HEK293 (cell line): ENCODE measurements around the gene FRMD4A.
"Not testable (repeated sequence)": the region's sequence is repeated elsewhere in the genome, so short reads cannot be mapped to it uniquely, and the experiment has no call there.

Experiments used
- CTCF ChIA-PET: fragments of 350-600 bp; formaldehyde crosslinking; extraction: SDS; loops from one replicate; lab custom pipeline; 2021; ENCODE audit warnings: antibody characterized with exemption; lab: Yijun Ruan, JAX
- POLR2A ChIA-PET: fragments of 300-600 bp; formaldehyde crosslinking; extraction: SDS; loops from one replicate; lab custom pipeline; 2020; ENCODE audit warnings: antibody characterized with exemption, inconsistent platforms; lab: Yijun Ruan, JAX
- H3K27ac ChIP-seq: fragments of 200-500 bp; sonication (Bioruptor generic); 2 replicates; pipeline ENCODE4 v1.5.1; 2014; ENCODE audit warnings: low read depth, low read length, control low read depth, inconsistent platforms; ENCODE audit errors: extremely low read depth
- H3K36me3 ChIP-seq, 2 experiments: fragments of 200-500 bp in 1 of 2; sonication (Bioruptor generic) in 1 of 2; 1 replicate in 1 of 2; 2 replicates in 1 of 2; pipeline ENCODE4 v1.5.1; 2014 to 2017; ENCODE audit warnings: inconsistent platforms in 2 of 2, low read length in 2 of 2; ENCODE audit not compliant: control insufficient read depth in 2 of 2, insufficient read depth in 1 of 2
- H3K4me1 ChIP-seq: fragments of 200-500 bp; sonication (Bioruptor generic); 2 replicates; pipeline ENCODE4 v1.5.1; 2014; ENCODE audit warnings: mild to moderate bottlenecking, low read length, inconsistent platforms; ENCODE audit not compliant: control insufficient read depth, insufficient read depth
- H3K4me3 ChIP-seq: 2 replicates; pipeline ENCODE4 v1.5.1; 2011; ENCODE audit warnings: low read depth, mild to moderate bottlenecking, control low read depth, low read length, moderate library complexity
- H3K9me3 ChIP-seq: fragments of 200-500 bp; sonication (Bioruptor generic); 2 replicates; pipeline ENCODE4 v1.5.1; 2014; ENCODE audit warnings: low read depth, low read length, inconsistent platforms; ENCODE audit not compliant: control insufficient read depth, insufficient read depth
- PRDM10 ChIP-seq: fragments of 450-650 bp; formaldehyde crosslinking; IDR thresholded peaks from 2 replicates; pipeline ENCODE4 v1.5.1; 2016; ENCODE audit warnings: missing biosample characterization, missing genetic modification characterization
- PRDM2 ChIP-seq: fragments of 450-650 bp; formaldehyde crosslinking; IDR thresholded peaks from 2 replicates; pipeline ENCODE4 v1.5.1; 2016; ENCODE audit warnings: missing biosample characterization, missing genetic modification characterization, borderline replicate concordance
- ZBTB20 ChIP-seq: fragments of 450-650 bp; formaldehyde crosslinking; IDR thresholded peaks from 2 replicates; pipeline ENCODE4 v1.5.1; 2016; ENCODE audit warnings: missing biosample characterization, missing genetic modification characterization
- ZFP69B ChIP-seq: fragments of 450-650 bp; formaldehyde crosslinking; IDR thresholded peaks from 2 replicates; pipeline ENCODE4 v1.5.1; 2016; ENCODE audit warnings: missing biosample characterization, missing genetic modification characterization
- ZNF112 ChIP-seq: fragments of 450-650 bp; formaldehyde crosslinking; IDR thresholded peaks from 2 replicates; pipeline ENCODE4 v1.5.0; 2017; ENCODE audit warnings: missing biosample characterization, missing genetic modification characterization
- ZNF146 ChIP-seq: fragments of 450-650 bp; formaldehyde crosslinking; IDR thresholded peaks from 2 replicates; pipeline ENCODE4 v1.5.1; 2016; ENCODE audit warnings: missing biosample characterization, missing genetic modification characterization
- ZNF211 ChIP-seq: fragments of 450-650 bp; formaldehyde crosslinking; IDR thresholded peaks from 2 replicates; pipeline ENCODE4 v1.5.1; 2016; ENCODE audit warnings: low read depth, missing biosample characterization, missing genetic modification characterization
- ZNF221 ChIP-seq: fragments of 450-650 bp; formaldehyde crosslinking; IDR thresholded peaks from 2 replicates; pipeline ENCODE4 v1.5.1; 2017; ENCODE audit warnings: missing biosample characterization, missing genetic modification characterization, borderline replicate concordance
- ZNF302 ChIP-seq: fragments of 450-650 bp; formaldehyde crosslinking; IDR thresholded peaks from 2 replicates; pipeline ENCODE4 v1.5.1; 2016; ENCODE audit warnings: missing biosample characterization, missing genetic modification characterization, low read depth
- ZNF354C ChIP-seq: fragments of 450-650 bp; formaldehyde crosslinking; IDR thresholded peaks from 2 replicates; pipeline ENCODE4 v1.5.1; 2016; ENCODE audit warnings: missing biosample characterization, missing genetic modification characterization, low read depth, borderline replicate concordance
- ZNF510 ChIP-seq: fragments of 450-650 bp; formaldehyde crosslinking; IDR thresholded peaks from 2 replicates; pipeline ENCODE4 v1.5.1; 2018; ENCODE audit warnings: mild to moderate bottlenecking, missing genetic modification characterization, missing biosample characterization; ENCODE audit not compliant: insufficient replicate concordance
- ZNF530 ChIP-seq: fragments of 450-650 bp; formaldehyde crosslinking; IDR thresholded peaks from 2 replicates; pipeline ENCODE4 v1.5.1; 2016; ENCODE audit warnings: low read depth, missing biosample characterization, missing genetic modification characterization
- ZNF555 ChIP-seq: fragments of 450-650 bp; formaldehyde crosslinking; conservative IDR thresholded peaks from 2 replicates; pipeline ENCODE4 v1.5.1; 2017; ENCODE audit warnings: missing biosample characterization, mild to moderate bottlenecking, missing genetic modification characterization, inconsistent platforms
- ZNF580 ChIP-seq: fragments of 450-650 bp; formaldehyde crosslinking; IDR thresholded peaks from 2 replicates; pipeline ENCODE4 v1.5.1; 2016; ENCODE audit warnings: missing biosample characterization, missing genetic modification characterization
- ZNF747 ChIP-seq: fragments of 450-650 bp; formaldehyde crosslinking; IDR thresholded peaks from 2 replicates; pipeline ENCODE4 v1.5.1; 2016; ENCODE audit warnings: missing biosample characterization, missing genetic modification characterization

FRMD4A gene

GRCh38 chr10:13831711-13832141 lies 499.0 kb downstream of the FRMD4A start (continued):
- no peak for TF ChIP-seq ZNF211

GRCh38 chr10:13830385-13830784 lies 500.3 kb downstream of the FRMD4A start:
- Histone ChIP-seq H3K9me3 (no peaks in the 10 kb centered on the region), H3K4me1 (peaks cover 6% of the 10 kb centered on the region), H3K36me3 (no peaks in the 10 kb centered on the region), H3K27ac (no peak overlapping the region), H3K4me3 (no peak overlapping the region)
- TF ChIP-seq ZBTB20 (tag by site-specific recombination) (no peak), ZNF747 (tag by site-specific recombination) (no peak), ZNF354C (tag by site-specific recombination) (no peak), ZNF146 (tag by site-specific recombination) (no peak)
- CTCF ChIA-PET, result interaction anchor here (1.5 kb wide), 1 partner anchor 43 kb away, joined by 5 read pairs; no protein-coding TSS in a partner anchor
- POLR2A ChIA-PET, result no interaction called here

- H3K4me3 ChIP-seq, result no peak overlapping the region
- CTCF ChIA-PET, result no interaction called here
- no peak overlapping the region for H3K27ac ChIP-seq
- H3K36me3 ChIP-seq, result no peaks in the 10 kb centered on the region
- no peaks in the 10 kb centered on the region for H3K9me3 ChIP-seq
- TF ChIP-seq ZNF555 (tag by site-specific recombination) (no peak), ZBTB20 (tag by site-specific recombination) (no peak)
- H3K4me1 ChIP-seq, result peaks cover 6% of the 10 kb centered on the region
- POLR2A ChIA-PET, result no interaction called here
Measured at GRCh38 chr10:13829790-13830189, 500.9 kb downstream of the FRMD4A start.

GRCh38 chr10:13828284-13828683 lies 502.4 kb downstream of the FRMD4A start:
- CTCF ChIA-PET, H3K9me3 ChIP-seq, POLR2A ChIA-PET: not testable (repeated sequence)

GRCh38 chr10:13827076-13827797 lies 503.5 kb downstream of the FRMD4A start:
- Histone ChIP-seq H3K4me1 (peaks cover 3% of the 10 kb centered on the region; the same call in 1 of the 2 replicates), H3K36me3 (no peaks in the 10 kb centered on the region), H3K4me3 (no peak overlapping the region), H3K9me3 (no peaks in the 10 kb centered on the region), H3K27ac (no peak overlapping the region)
- ChIA-PET CTCF (no interaction called here), POLR2A (no interaction called here)
- TF ChIP-seq ZNF302 (tag by site-specific recombination) (no peak), PRDM10 (tag by site-specific recombination) (no peak), PRDM2 (tag by site-specific recombination) (no peak), ZNF221 (tag by site-specific recombination) (no peak), ZNF530 (no peak), ZFP69B (tag by site-specific recombination) (no peak), ZNF112 (no peak), ZNF510 (tag by site-specific recombination) (no peak)

More at GRCh38 chr10:13828284-13828683, 502.4 kb downstream of the FRMD4A start:
- H3K4me1 ChIP-seq, H3K27ac ChIP-seq, H3K4me3 ChIP-seq, H3K36me3 ChIP-seq: not testable (repeated sequence)
- TF ChIP-seq ZNF146 (tag by site-specific recombination) (peak; percentile 97), ZNF580 (tag by site-specific recombination) (peak; percentile 87)
